Calu3 (cell line): Measurements from ENCODE around the gene FCRLB. TPM values are rescaled to one million over a fixed set of nuclear protein-coding genes. Genes with fewer than 3 reads are reported as not detected.

Source experiments
- BruUV-seq: library from RNA; stranded (reverse); fragments of 400-500 nt; replicated peaks from 2 replicates; lab custom pipeline; 2021; lab: Mats Ljungman, UMichigan
- CTCF ChIA-PET: fragments of 300-600 bp; sonication (Branson Sonifier 250); formaldehyde crosslinking; loops from one replicate; lab custom pipeline; 2022; ENCODE audit warnings: antibody characterized with exemption; lab: Charles Lee
- DNase-seq: peaks from one replicate; pipeline ENCODE4 v3.0.0; 2022
- H3K27ac Mint-ChIP-seq: one replicate; pipeline ENCODE4 v1.8.0; 2022; ENCODE audit warnings: mixed read lengths; ENCODE audit not compliant: unreplicated experiment
- H3K27me3 Mint-ChIP-seq: one replicate; pipeline ENCODE4 v1.8.0; 2022; ENCODE audit warnings: mixed read lengths; ENCODE audit not compliant: unreplicated experiment
- H3K36me3 Mint-ChIP-seq: one replicate; pipeline ENCODE4 v1.8.0; 2022; ENCODE audit warnings: mild to moderate bottlenecking, moderate library complexity, mixed read lengths; ENCODE audit not compliant: insufficient read depth, unreplicated experiment
- H3K4me1 Mint-ChIP-seq: one replicate; pipeline ENCODE4 v1.8.0; 2022; ENCODE audit warnings: mild to moderate bottlenecking, low read depth, mixed read lengths; ENCODE audit not compliant: unreplicated experiment
- H3K4me3 Mint-ChIP-seq: one replicate; pipeline ENCODE4 v1.8.0; 2022; ENCODE audit warnings: mild to moderate bottlenecking, low read depth, moderate library complexity, mixed read lengths; ENCODE audit not compliant: unreplicated experiment
- H3K9me3 Mint-ChIP-seq: one replicate; pipeline ENCODE4 v1.8.0; 2022; ENCODE audit warnings: low read depth, mixed read lengths; ENCODE audit not compliant: unreplicated experiment
- CTCF ChIP-seq: fragments of 200-600 bp; IDR thresholded peaks from one replicate; pipeline ENCODE4 v1.8.0; 2022; ENCODE audit warnings: antibody characterized with exemption; ENCODE audit not compliant: unreplicated experiment
- intact Hi-C: fragments of 100-400 bp; cut with micrococcal nuclease; formaldehyde crosslinking; loops from one replicate; pipeline ENCODE4 v1.10.0; 2022; ENCODE audit not compliant: unreplicated experiment
- total RNA-seq: library from RNA; stranded (reverse); gene quantifications from 2 replicates; pipeline ENCODE4 v1.2.3, GENCODE V29; 2022

The FCRLB gene
- total RNA-seq, 1 experiment from 2014 or later, result 1.9 TPM

- intact Hi-C loops, result no loop called here
- no peaks in the 10 kb centered on the region for H3K9me3 Mint-ChIP-seq
- H3K4me3 Mint-ChIP-seq, result no peak overlapping the region
- H3K36me3 Mint-ChIP-seq, result no peaks in the 10 kb centered on the region
- TF ChIP-seq CTCF, result no peak
- no peak overlapping the region for H3K27ac Mint-ChIP-seq
- BruUV-seq, result no TSS peak
- no peak for DNase-seq
- no peaks in the 10 kb centered on the region for H3K27me3 Mint-ChIP-seq
- CTCF ChIA-PET, result no interaction called here
- H3K4me1 Mint-ChIP-seq, result peaks cover 15% of the 10 kb centered on the region
Measured at GRCh38 chr1:161706113-161706481, 15.2 kb upstream of the FCRLB start.

- no peak for TF ChIP-seq CTCF
- H3K36me3 Mint-ChIP-seq, result no peaks in the 10 kb centered on the region
- H3K4me3 Mint-ChIP-seq, result no peak within 1 kb of the TSS
- H3K27ac Mint-ChIP-seq, result no peak within 1 kb of the TSS
- no peaks in the 10 kb centered on the region for H3K9me3 Mint-ChIP-seq
- no peak for DNase-seq
- no peaks in the 10 kb centered on the region for H3K27me3 Mint-ChIP-seq
- CTCF ChIA-PET, result interaction anchor here (0.9 kb wide), 1 partner anchor 15 kb away, joined by 3 read pairs; no protein-coding TSS in a partner anchor
- BruUV-seq, result no TSS peak
- H3K4me1 Mint-ChIP-seq, result peaks cover 12% of the 10 kb centered on the region
- intact Hi-C loops, result no loop called here
Measured at GRCh38 chr1:161706482-161707347, 14.6 kb upstream of the FCRLB start, which contains the start of gene FCRLA. Gene FCRLA, plus strand, starts transcription at chr1:161707229. Its CDS starts 36 bp downstream, at chr1:161707265.

- CTCF ChIA-PET, result no interaction called here
- intact Hi-C loops, result no loop called here
- no peak for DNase-seq
- no peaks in the 10 kb centered on the region for H3K36me3 Mint-ChIP-seq
- H3K9me3 Mint-ChIP-seq, result no peaks in the 10 kb centered on the region
- H3K4me1 Mint-ChIP-seq, result peaks cover 4% of the 10 kb centered on the region
- no TSS peak for BruUV-seq
- H3K27ac Mint-ChIP-seq, result no peak overlapping the region
- no peak for TF ChIP-seq CTCF
- no peak overlapping the region for H3K4me3 Mint-ChIP-seq
- no peaks in the 10 kb centered on the region for H3K27me3 Mint-ChIP-seq
Measured at GRCh38 chr1:161707503-161707902, 13.8 kb upstream of the FCRLB start.

- Mint-ChIP-seq H3K9me3 (no peaks in the 10 kb centered on the region), H3K4me1 (no peaks in the 10 kb centered on the region), H3K27ac (no peak overlapping the region), H3K36me3 (no peaks in the 10 kb centered on the region), H3K27me3 (no peaks in the 10 kb centered on the region), H3K4me3 (no peak overlapping the region)
- CTCF ChIA-PET, result no interaction called here
- intact Hi-C loops, result no loop called here
- TF ChIP-seq CTCF, result no peak
- no peak for DNase-seq
- no TSS peak for BruUV-seq
Measured at GRCh38 chr1:161709373-161709772, 12.0 kb upstream of the FCRLB start.
